Stimulated activated CD8-positive, alpha-beta memory T cell treated with anti-CD3 and anti-CD28 coated beads, Interleukin-7, amount 100 ng/mL, for 1 hour (primary cell): ENCODE data around the gene REEP2.
"Not testable (repeated sequence)": the region's sequence is repeated elsewhere in the genome, so short reads cannot be mapped to it uniquely, and the experiment has no call there.

Experiments used
- DNase-seq, 2 donors: peaks; one replicate each; pipeline ENCODE4 v3.0.0-alpha.2; 2020; ENCODE audit warnings: low read depth in 2 of 2

The REEP2 gene

GRCh38 chr5:138438724-138439476, at the start of gene REEP2:
TSS of gene REEP2 (plus strand) at chr5:138439057. CDS start at chr5:138439209, 152 bp downstream.
- DNase-seq = peak in 1 of 2 donors; percentile 15

- DNase-seq = no peak
These were observed 49.5 kb upstream of the REEP2 start for GRCh38 chr5:138389332-138389731.

- not testable (repeated sequence) for DNase-seq
These were observed 48.9 kb upstream of the REEP2 start for GRCh38 chr5:138389911-138390310.

GRCh38 chr5:138391859-138392386, 46.9 kb upstream of the REEP2 start:
- DNase-seq = no peak

- DNase-seq = no peak
These were observed 36.2 kb upstream of the REEP2 start for GRCh38 chr5:138402640-138403039.

- DNase-seq = no peak
These were observed 30.8 kb upstream of the REEP2 start for GRCh38 chr5:138408023-138408422.

GRCh38 chr5:138410996-138411640, 27.7 kb upstream of the REEP2 start:
- DNase-seq = not testable (repeated sequence)

- DNase-seq = no peak
These were observed 20.4 kb upstream of the REEP2 start for GRCh38 chr5:138418444-138418843.

GRCh38 chr5:138425079-138425478, 13.8 kb upstream of the REEP2 start:
- no peak for DNase-seq

- DNase-seq = no peak
These were observed 2.9 kb upstream of the REEP2 start for GRCh38 chr5:138435943-138436342.

GRCh38 chr5:138438003-138438723, 694 bp upstream of the REEP2 start:
- DNase-seq = no peak

- DNase-seq = no peak
These were observed 761 bp downstream of the REEP2 start for GRCh38 chr5:138439477-138440158.

- DNase-seq = no peak
These were observed 1.6 kb downstream of the REEP2 start for GRCh38 chr5:138440159-138441073.

- DNase-seq = no peak
These were observed 2.4 kb downstream of the REEP2 start for GRCh38 chr5:138441221-138441620.

GRCh38 chr5:138444078-138444773, 5.4 kb downstream of the REEP2 start:
- no peak for DNase-seq

GRCh38 chr5:138444774-138445546, 6.1 kb downstream of the REEP2 start:
- no peak for DNase-seq

GRCh38 chr5:138445547-138446271, 6.9 kb downstream of the REEP2 start:
- no peak for DNase-seq

- DNase-seq = no peak
These were observed 9.2 kb downstream of the REEP2 start for GRCh38 chr5:138448070-138448469.
